ENCODE results near the gene PCSK4. TPM values are rescaled to one million over a fixed set of nuclear protein-coding genes. Genes with fewer than 3 reads are reported as not detected.

PCSK4 gene
- total RNA-seq, 4 donors from 2014 or later, result 1.2 to 6.5 (median 2.9) TPM

DNA sequence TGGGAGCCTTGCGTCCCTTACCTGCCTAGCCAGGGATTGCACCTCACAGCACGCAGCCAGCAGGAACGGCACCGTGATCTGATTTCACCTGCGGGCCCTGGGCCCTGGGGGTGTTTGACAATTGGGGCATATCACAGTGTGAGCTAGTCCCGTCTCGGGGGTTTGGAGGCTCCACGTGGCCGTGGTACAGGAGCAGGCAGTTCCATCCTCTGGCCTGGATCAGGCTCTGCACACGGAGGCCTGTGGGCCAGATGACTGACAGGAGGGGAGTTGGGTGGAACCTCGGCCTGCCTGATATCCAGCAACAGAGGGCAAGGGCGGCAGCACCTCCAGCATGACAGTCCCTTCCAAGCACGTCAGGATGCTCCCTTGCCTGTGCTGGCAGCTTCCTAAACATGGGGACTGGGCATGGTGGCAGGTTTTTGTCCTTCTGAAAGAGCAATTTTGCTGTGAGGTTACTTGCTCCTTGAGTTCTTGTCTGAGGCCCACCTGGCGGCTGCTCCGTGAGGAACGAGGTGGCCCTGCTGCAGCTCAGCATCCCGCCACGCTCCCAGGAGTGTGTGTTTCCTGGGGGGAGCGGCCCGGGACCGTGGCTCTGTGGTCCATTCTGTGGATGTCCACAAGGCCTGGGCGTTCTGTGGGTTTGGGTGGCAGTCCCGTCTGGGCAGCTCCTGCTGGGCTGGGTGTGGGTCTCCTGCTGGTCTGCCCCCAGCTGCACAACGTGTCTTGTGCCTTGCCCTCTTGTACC lies 58.2 kb downstream of the PCSK4 start:
- TF ChIP-seq, protein P1, sequence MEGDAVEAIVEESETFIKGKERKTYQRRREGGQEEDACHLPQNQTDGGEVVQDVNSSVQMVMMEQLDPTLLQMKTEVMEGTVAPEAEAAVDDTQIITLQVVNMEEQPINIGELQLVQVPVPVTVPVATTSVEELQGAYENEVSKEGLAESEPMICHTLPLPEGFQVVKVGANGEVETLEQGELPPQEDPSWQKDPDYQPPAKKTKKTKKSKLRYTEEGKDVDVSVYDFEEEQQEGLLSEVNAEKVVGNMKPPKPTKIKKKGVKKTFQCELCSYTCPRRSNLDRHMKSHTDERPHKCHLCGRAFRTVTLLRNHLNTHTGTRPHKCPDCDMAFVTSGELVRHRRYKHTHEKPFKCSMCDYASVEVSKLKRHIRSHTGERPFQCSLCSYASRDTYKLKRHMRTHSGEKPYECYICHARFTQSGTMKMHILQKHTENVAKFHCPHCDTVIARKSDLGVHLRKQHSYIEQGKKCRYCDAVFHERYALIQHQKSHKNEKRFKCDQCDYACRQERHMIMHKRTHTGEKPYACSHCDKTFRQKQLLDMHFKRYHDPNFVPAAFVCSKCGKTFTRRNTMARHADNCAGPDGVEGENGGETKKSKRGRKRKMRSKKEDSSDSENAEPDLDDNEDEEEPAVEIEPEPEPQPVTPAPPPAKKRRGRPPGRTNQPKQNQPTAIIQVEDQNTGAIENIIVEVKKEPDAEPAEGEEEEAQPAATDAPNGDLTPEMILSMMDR (IDR thresholded peaks at IDR 0.05), result no peak
- TF ChIP-seq POLR2A (IDR thresholded peaks at IDR 0.05), result no peak
- no peak overlapping the region for H3K4me3 ChIP-seq (ENCODE audit: low read depth, poor library complexity, severe bottlenecking)
- 92 to 93% methylated on average over 21 to 22 of the region's 24 CpGs for WGBS, 2 donors
- intact Hi-C loops (cut with DNase I; ENCODE audit: low total_unique reads), result no loop called here
- DNase-seq (ENCODE audit: low spot score in 2 of 2), result no peak

Other genes with a start within 250 kb of the PCSK4 start
- gene ATP5F1D, start 248.6 kb downstream of the PCSK4 start, total RNA-seq, result 100 to 1,000 TPM; 121 to 198 (median 146) TPM
- 100 to 1,000 TPM in 1 of 4 donors, 10 to 100 TPM in 3; 59.7 to 119 (median 78.7) TPM for gene MIDN, start 241.8 kb downstream of the PCSK4 start, total RNA-seq
- gene CIRBP, start 221.0 kb downstream of the PCSK4 start, total RNA-seq, result 100 to 1,000 TPM; 496 to 546 (median 545) TPM
- 10 to 100 TPM; 66.3 to 74.1 (median 68.8) TPM for gene FAM174C, start 214.8 kb downstream of the PCSK4 start, total RNA-seq
- gene EFNA2, start 204.5 kb downstream of the PCSK4 start, total RNA-seq, result not detected
- 100 to 1,000 TPM; 108 to 217 (median 128) TPM for gene NDUFS7, start 106.4 kb downstream of the PCSK4 start, total RNA-seq
- gene GAMT, start 88.8 kb downstream of the PCSK4 start, total RNA-seq, result 10 to 100 TPM; 33.8 to 72.0 (median 46.0) TPM
- gene DAZAP1, start 82.8 kb downstream of the PCSK4 start, total RNA-seq, result 10 to 100 TPM; 28.6 to 60.5 (median 48.2) TPM
- 1,000 to 10,000 TPM; 2,226 to 7,190 (median 4,396) TPM for gene RPS15, start 52.0 kb downstream of the PCSK4 start, total RNA-seq
- gene APC2, start 40.2 kb downstream of the PCSK4 start, total RNA-seq, result 1 to 10 TPM in 1 of 4 donors, under 1 TPM in 2, not detected in 1; 0.11 to 1.1 (median 0.23) TPM
- gene C19orf25, start 11.1 kb downstream of the PCSK4 start, total RNA-seq, result 10 to 100 TPM; 34.3 to 49.6 (median 45.7) TPM
- 1 to 10 TPM; 6.3 to 8.8 (median 6.6) TPM for gene REEP6, start 831 bp upstream of the PCSK4 start, total RNA-seq
- gene ADAMTSL5, start 22.7 kb upstream of the PCSK4 start, total RNA-seq, result 1 to 10 TPM in 3 of 4 donors, under 1 TPM in 1; 0.46 to 7.0 (median 4.6) TPM
- gene PLK5, start 33.7 kb upstream of the PCSK4 start, total RNA-seq, result under 1 TPM in 2 of 4 donors, not detected in 2; 0.23 to 0.84 TPM
- gene MEX3D, start 78.0 kb upstream of the PCSK4 start, total RNA-seq, result 10 to 100 TPM; 37.3 to 44.1 (median 42.2) TPM
- 10 to 100 TPM; 51.7 to 85.7 (median 79.3) TPM for gene MBD3, start 102.5 kb upstream of the PCSK4 start, total RNA-seq
- 10 to 100 TPM; 24.8 to 71.8 (median 46.1) TPM for gene UQCR11, start 115.1 kb upstream of the PCSK4 start, total RNA-seq
- 100 to 1,000 TPM in 1 of 4 donors, 10 to 100 TPM in 3; 61.0 to 105 (median 69.0) TPM for gene TCF3, start 162.3 kb upstream of the PCSK4 start, total RNA-seq